K562 (cell line): ENCODE results near the gene PPIL6. TPM values are rescaled to one million over a fixed set of nuclear protein-coding genes. Genes with fewer than 3 reads are reported as not detected.

Experiments used
- ATAC-seq: fragments of 200-7000 bp; cut with Tn5 transposase; 3 replicates; pipeline ENCODE4 v1.9.1; 2020; ENCODE audit warnings: moderate library complexity
- BruUV-seq: library from RNA; stranded (reverse); fragments of 400-500 nt; replicated peaks from 2 replicates; lab custom pipeline; 2021; lab: Mats Ljungman, UMichigan
- CTCF ChIA-PET: fragments of 300-600 bp; formaldehyde crosslinking; extraction: SDS; loops from one replicate; lab custom pipeline; 2021; ENCODE audit warnings: low intra/inter-chr PET ratio; lab: Yijun Ruan, JAX
- POLR2A ChIA-PET: fragments of 300-600, 350-650 bp; sonication (Branson Sonifier 250); formaldehyde crosslinking; extraction: SDS; loops from one replicate; lab custom pipeline; 2021; ENCODE audit warnings: antibody characterized with exemption, inconsistent platforms; lab: Yijun Ruan, JAX
- DNase-seq, 4 experiments: peaks; one replicate each; pipeline versions ENCODE4 v3.0.0 to v3.0.0-alpha.2; 2011 to 2018; ENCODE audit warnings: low spot score in 3 of 4, mixed read lengths in 3 of 4; ENCODE audit errors: extremely low read depth in 1 of 4
- FAIRE-seq: peaks from 2 replicates; lab custom pipeline; 2011; peaks lifted over from hg19 to GRCh38; lab: Jason Lieb, UNC
- H2AFZ ChIP-seq: 2 replicates; pipeline ENCODE4 v1.6.0; 2011; ENCODE audit warnings: low read depth, low read length, control low read depth, inconsistent platforms
- H3K27ac ChIP-seq: fragments of 200-600 bp; 3 replicates; pipeline ENCODE4 v1.8.0; 2011; ENCODE audit warnings: low read depth, mild to moderate bottlenecking, control low read depth, inconsistent platforms, low read length, moderate library complexity, mixed read lengths; ENCODE audit errors: extremely low read depth
- H3K27me3 ChIP-seq, 2 experiments: fragments of 300-600 bp in 1 of 2; 2 replicates in 1 of 2; 3 replicates in 1 of 2; pipeline versions ENCODE4 v1.6.0 to v1.8.0; 2011; ENCODE audit warnings: inconsistent platforms in 2 of 2, low read length in 2 of 2, mild to moderate bottlenecking in 1 of 2, mixed read lengths in 1 of 2, moderate library complexity in 1 of 2; ENCODE audit not compliant: control insufficient read depth in 2 of 2, insufficient read depth in 2 of 2
- H3K36me3 ChIP-seq: fragments of 300-600 bp; 3 replicates; pipeline ENCODE4 v1.8.0; 2011; ENCODE audit warnings: mild to moderate bottlenecking, low read length, inconsistent platforms; ENCODE audit not compliant: control insufficient read depth, insufficient read depth
- H3K4me1 ChIP-seq, 2 experiments: fragments of 200-600 bp in 1 of 2; replicated peaks in 1 of 2; 2 replicates in 1 of 2; 3 replicates in 1 of 2; pipeline versions ENCODE4 v1.5.1 to v1.8.0; 2011; ENCODE audit warnings: inconsistent platforms in 2 of 2, low read length in 2 of 2, mild to moderate bottlenecking in 1 of 2, mixed read lengths in 1 of 2, moderate library complexity in 1 of 2; ENCODE audit not compliant: control insufficient read depth in 2 of 2, insufficient read depth in 2 of 2
- H3K4me2 ChIP-seq: 2 replicates; pipeline ENCODE4 v1.6.1; 2011; ENCODE audit warnings: low read length, control low read depth, inconsistent platforms, mixed read lengths; ENCODE audit not compliant: insufficient read depth
- H3K4me3 ChIP-seq: fragments of 200-600 bp; sonication (generic), shearing (Covaris generic); 2 replicates; pipeline ENCODE4 v1.5.1; 2016; ENCODE audit warnings: control low read depth, inconsistent platforms
- H3K79me2 ChIP-seq: fragments of 200-600 bp; 3 replicates; pipeline ENCODE4 v1.8.0; 2011; ENCODE audit warnings: low read length, inconsistent platforms; ENCODE audit not compliant: control insufficient read depth, insufficient read depth
- H3K9ac ChIP-seq, 2 experiments: 2 replicates each; pipeline versions ENCODE4 v1.6.0 to v1.6.1; 2011; ENCODE audit warnings: low read depth in 2 of 2, low read length in 2 of 2, control low read depth in 1 of 2, inconsistent platforms in 1 of 2, mild to moderate bottlenecking in 1 of 2, mixed read lengths in 1 of 2; ENCODE audit not compliant: insufficient read depth in 1 of 2
- H3K9me1 ChIP-seq: one replicate; pipeline ENCODE4 v1.6.0; 2011; ENCODE audit warnings: inconsistent platforms, mild to moderate bottlenecking, low read length, moderate library complexity; ENCODE audit not compliant: control insufficient read depth, insufficient read depth
- H3K9me3 ChIP-seq: replicated peaks from 2 replicates; pipeline ENCODE4 v1.5.1; 2011; ENCODE audit warnings: low read depth, low read length, inconsistent platforms; ENCODE audit not compliant: control insufficient read depth, insufficient read depth
- H4K20me1 ChIP-seq: replicated peaks from 2 replicates; pipeline ENCODE4 v1.6.1; 2011; ENCODE audit warnings: low read length, inconsistent platforms, mixed read lengths; ENCODE audit not compliant: control insufficient read depth, insufficient read depth
- DPF2 ChIP-seq: fragments of 450-650 bp; IDR thresholded peaks from 2 replicates; pipeline ENCODE4 v1.6.1; 2016
- ETV1 ChIP-seq: fragments of 450-650 bp; conservative IDR thresholded peaks from 2 replicates; pipeline ENCODE4 v1.6.1; 2016; ENCODE audit warnings: missing genetic modification characterization, control low read depth, low read depth, missing compliant biosample characterization
- LCOR ChIP-seq: sonication (generic); formaldehyde crosslinking; IDR thresholded peaks from 2 replicates; pipeline ENCODE4 v1.8.0; 2022; ENCODE audit warnings: mild to moderate bottlenecking, missing genetic modification reagents
- MCM7 ChIP-seq, 2 experiments: fragments of 450-650 bp; IDR thresholded peaks; 2 replicates each; pipeline ENCODE4 v1.6.1; 2016 to 2018
- SMARCE1 ChIP-seq: fragments of 450-650 bp; IDR thresholded peaks from 2 replicates; pipeline ENCODE4 v1.7.1; 2016; ENCODE audit warnings: mild to moderate bottlenecking
- SMC3 ChIP-seq: conservative IDR thresholded peaks from 2 replicates; pipeline ENCODE4 v1.6.1; 2011; ENCODE audit warnings: low read depth, low read length, improper control_type of control experiment; ENCODE audit not compliant: insufficient read depth
- TAF7 ChIP-seq: fragments of 450-650 bp; IDR thresholded peaks from 2 replicates; pipeline ENCODE4 v1.6.1; 2016; ENCODE audit warnings: missing genetic modification characterization, missing compliant biosample characterization
- TGIF2 ChIP-seq: sonication (generic); formaldehyde crosslinking; IDR thresholded peaks from 2 replicates; pipeline ENCODE4 v1.8.1; 2022; ENCODE audit warnings: mild to moderate bottlenecking, missing genetic modification reagents, moderate library complexity
- YY1 ChIP-seq, 3 experiments: IDR thresholded peaks; 2 replicates each; pipeline ENCODE4 v1.6.1; 2011; ENCODE audit warnings: low read length in 2 of 3, mild to moderate bottlenecking in 2 of 3, moderate library complexity in 2 of 3, borderline replicate concordance in 1 of 3, control low read depth in 1 of 3, low read depth in 1 of 3; ENCODE audit not compliant: insufficient read depth in 3 of 3, insufficient replicate concordance in 2 of 3, control insufficient read depth in 1 of 3, insufficient read length in 1 of 3; ENCODE audit errors: extremely low read depth in 1 of 3
- ZNF436 ChIP-seq: fragments of 250-450, 450-650 bp; sonication (Bioruptor Pico); formaldehyde crosslinking; IDR thresholded peaks from 2 replicates; pipeline ENCODE4 v1.7.0; 2020; ENCODE audit warnings: mild to moderate bottlenecking
- ZNF57 ChIP-seq: fragments of 450-650 bp; formaldehyde crosslinking; IDR thresholded peaks from 2 replicates; pipeline ENCODE4 v1.4.0; 2020; ENCODE audit warnings: mild to moderate bottlenecking, moderate library complexity
- WGBS: fragments of 100-300 bp; shearing (Covaris generic); methylation state at CpG from one replicate; pipeline ENCODE4 v1.1.6; 2016; ENCODE audit warnings: low coverage, mixed read lengths; ENCODE audit not compliant: insufficient coverage; ENCODE audit errors: missing lambda C conversion rate; 5-methylcytosine and 5-hydroxymethylcytosine counted together
- in situ Hi-C: fragments of 300-500 bp; cut with MboI; formaldehyde crosslinking; loops from 4 replicates; pipeline ENCODE4 v1.15.0; 2018; ENCODE audit warnings: inconsistent platforms, mixed read lengths
- intact Hi-C: fragments of 100-400 bp; cut with micrococcal nuclease; formaldehyde crosslinking; loops from 2 replicates; pipeline ENCODE4 v1.14.2; 2022
- polyA plus RNA-seq, 8 experiments: library from polyadenylated mRNA; depleted of rRNA in 4 of 8; stranded (reverse) in 5 of 8; unstranded in 3 of 8; fragments of >200 nt; fragmentation: Nextera tagmentation in 2 of 8; fragmentation: Illumina TruSeq in 1 of 8; extraction: Ambion mirVana in 2 of 8; extraction: Trizol in 1 of 8; gene quantifications; 2 replicates each; pipeline versions ENCODE4 v1.2.1 to v1.2.3, GENCODE V29; 2011 to 2014; ENCODE audit warnings: inconsistent platforms in 1 of 8, missing spikeins in 1 of 8
- total RNA-seq, 7 experiments: library from RNA; depleted of rRNA in 6 of 7; stranded (reverse); fragments of >200 nt in 6 of 7; fragmentation: Illumina TruSeq in 2 of 7; extraction: Trizol in 2 of 7; gene quantifications; 2 replicates each; pipeline versions ENCODE4 v1.2.1 to v1.2.3, GENCODE V29; 2011 to 2021; ENCODE audit warnings: low replicate concordance in 1 of 7
- TF ChIP-seq, protein P1 (sequence below): fragments of 150-350 bp; IDR thresholded peaks from 2 replicates; pipeline ENCODE4 v1.6.1; 2014; ENCODE audit warnings: low read depth, mild to moderate bottlenecking, low read length, borderline replicate concordance

The PPIL6 gene
- total and polyA plus RNA-seq, 9 of the 15 experiments (the other 6 are each of a cell fraction or from before 2014, with no cell fraction given): 0.03 to 0.98 (median 0.41) TPM; not detected in 1

GRCh38 chr6:109474995-109475394 is 34.6 kb upstream of the PPIL6 start:
- CTCF ChIA-PET: no interaction called here
- in situ Hi-C loops: no loop called here

More at GRCh38 chr6:109474995-109475394, 34.6 kb upstream of the PPIL6 start:
- BruUV-seq: no TSS peak
- peaks cover 92% of the 10 kb centered on the region for H3K36me3 ChIP-seq
- FAIRE-seq (no peak), ATAC-seq (no peak), DNase-seq (no peak)
- no peaks in the 10 kb centered on the region for H3K9me3 ChIP-seq
- H3K4me2 ChIP-seq: no peak overlapping the region
- H3K4me1 ChIP-seq: peaks cover 6 to 16% of the 10 kb centered on the region in 2 experiments; a peak in 4 of 5 replicates
- POLR2A ChIA-PET: no interaction called here
- 0 out of 2 replicates have a peak, but pooled peaks cover 3% of the 10 kb centered on the region for H4K20me1 ChIP-seq
- H2AFZ ChIP-seq: no peak overlapping the region
- TF ChIP-seq ZNF436 (CRISPR knock-in tag) (no peak), DPF2 (no peak), LCOR (no peak), YY1 (IDR thresholded peaks at IDR 0.05; ENCODE audit: borderline replicate concordance in 1 of 3, control insufficient read depth in 1 of 3, extremely low read depth in 1 of 3, insufficient read depth in 3 of 3, insufficient read length in 1 of 3, insufficient replicate concordance in 2 of 3, low read depth in 1 of 3, low read length in 2 of 3) (no peak), MCM7 (IDR thresholded peaks at IDR 0.05) (no peak), SMARCE1 (no peak), ZNF57 (CRISPR knock-in tag) (no peak), SMC3 (no peak), TGIF2 (no peak), ETV1 (tag) (no peak), TAF7 (no peak)
- TF ChIP-seq, protein P1, sequence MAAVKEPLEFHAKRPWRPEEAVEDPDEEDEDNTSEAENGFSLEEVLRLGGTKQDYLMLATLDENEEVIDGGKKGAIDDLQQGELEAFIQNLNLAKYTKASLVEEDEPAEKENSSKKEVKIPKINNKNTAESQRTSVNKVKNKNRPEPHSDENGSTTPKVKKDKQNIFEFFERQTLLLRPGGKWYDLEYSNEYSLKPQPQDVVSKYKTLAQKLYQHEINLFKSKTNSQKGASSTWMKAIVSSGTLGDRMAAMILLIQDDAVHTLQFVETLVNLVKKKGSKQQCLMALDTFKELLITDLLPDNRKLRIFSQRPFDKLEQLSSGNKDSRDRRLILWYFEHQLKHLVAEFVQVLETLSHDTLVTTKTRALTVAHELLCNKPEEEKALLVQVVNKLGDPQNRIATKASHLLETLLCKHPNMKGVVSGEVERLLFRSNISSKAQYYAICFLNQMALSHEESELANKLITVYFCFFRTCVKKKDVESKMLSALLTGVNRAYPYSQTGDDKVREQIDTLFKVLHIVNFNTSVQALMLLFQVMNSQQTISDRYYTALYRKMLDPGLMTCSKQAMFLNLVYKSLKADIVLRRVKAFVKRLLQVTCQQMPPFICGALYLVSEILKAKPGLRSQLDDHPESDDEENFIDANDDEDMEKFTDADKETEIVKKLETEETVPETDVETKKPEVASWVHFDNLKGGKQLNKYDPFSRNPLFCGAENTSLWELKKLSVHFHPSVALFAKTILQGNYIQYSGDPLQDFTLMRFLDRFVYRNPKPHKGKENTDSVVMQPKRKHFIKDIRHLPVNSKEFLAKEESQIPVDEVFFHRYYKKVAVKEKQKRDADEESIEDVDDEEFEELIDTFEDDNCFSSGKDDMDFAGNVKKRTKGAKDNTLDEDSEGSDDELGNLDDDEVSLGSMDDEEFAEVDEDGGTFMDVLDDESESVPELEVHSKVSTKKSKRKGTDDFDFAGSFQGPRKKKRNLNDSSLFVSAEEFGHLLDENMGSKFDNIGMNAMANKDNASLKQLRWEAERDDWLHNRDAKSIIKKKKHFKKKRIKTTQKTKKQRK: no peak
- no peak overlapping the region for H3K4me3 ChIP-seq
- H3K27me3 ChIP-seq: no peaks in the 10 kb centered on the region
- no peak overlapping the region for H3K27ac ChIP-seq
- peaks cover 37% of the 10 kb centered on the region for H3K79me2 ChIP-seq
- WGBS: 81% methylated on average over 4 of the region's 4 CpGs
- intact Hi-C loops: no loop called here
- peaks cover 3% of the 10 kb centered on the region for H3K9me1 ChIP-seq
- H3K9ac ChIP-seq: no peak overlapping the region
